ENCODE data around the gene DIO2.

The DIO2 gene

DNA sequence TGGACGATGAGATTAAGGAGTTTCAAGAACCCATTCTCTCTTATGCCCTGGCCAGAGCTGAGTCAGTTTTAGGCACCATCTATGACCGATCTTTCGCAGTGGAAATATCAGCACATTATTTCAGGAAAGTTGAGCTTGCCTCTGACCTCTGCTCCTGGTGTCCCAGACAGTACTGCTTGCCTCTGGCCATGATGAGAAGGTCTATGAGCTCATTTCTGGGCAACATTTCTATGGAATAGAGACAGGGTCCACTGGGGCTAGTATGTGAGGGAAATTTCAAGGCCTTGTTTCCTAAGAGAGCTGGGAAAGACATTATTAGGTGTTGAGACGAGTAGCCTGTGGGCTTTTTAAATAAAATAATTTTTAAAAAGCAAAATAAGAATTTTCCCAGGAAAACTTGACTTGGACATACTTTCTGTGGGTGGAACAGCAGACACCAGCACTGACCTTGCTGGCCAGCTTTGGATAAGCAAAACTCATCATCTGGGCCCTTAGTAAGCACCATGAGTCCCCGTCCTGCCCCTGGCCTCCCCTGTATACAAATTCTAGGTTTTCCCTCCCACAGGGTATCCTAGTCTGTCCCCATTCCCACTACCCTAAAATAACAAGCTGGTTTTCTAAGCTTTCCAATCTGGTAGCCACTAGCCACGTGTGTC lies 43.4 kb downstream of the DIO2 start:
- no peak for DNase-seq

DNA sequence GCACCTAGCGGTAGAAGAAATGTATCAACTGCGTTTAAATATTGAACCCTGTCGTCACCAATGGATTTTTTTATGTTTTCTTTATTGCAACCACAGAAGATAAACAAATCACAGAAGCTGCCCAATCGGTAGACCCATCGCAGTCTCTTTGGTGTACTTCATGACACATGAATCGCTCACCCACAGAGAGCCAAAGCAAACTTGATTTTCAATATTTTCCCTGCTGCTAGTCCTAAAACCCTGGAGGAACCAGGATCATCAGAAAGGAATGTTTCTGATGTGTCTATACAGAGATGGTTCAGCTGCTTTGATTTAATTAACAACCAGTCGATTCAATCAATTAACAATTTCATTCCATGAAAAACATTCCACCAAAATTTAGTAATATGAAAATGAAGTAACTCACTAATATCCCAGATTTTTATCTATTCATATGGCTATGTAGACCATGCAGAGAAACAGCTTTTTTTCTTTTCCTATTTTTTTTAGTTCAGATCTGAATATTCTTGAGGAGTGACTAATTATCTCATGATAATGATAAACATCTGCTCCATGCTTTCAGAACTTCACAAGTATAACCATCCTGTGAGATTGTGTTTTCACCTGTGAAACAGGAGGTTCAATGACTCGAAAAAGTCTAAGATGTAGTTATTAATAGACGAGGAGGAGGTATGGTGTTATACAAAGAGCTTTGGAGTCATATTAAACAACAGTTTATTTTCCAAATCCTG lies 46.1 kb downstream of the DIO2 start:
- DNase-seq: no peak

DNA sequence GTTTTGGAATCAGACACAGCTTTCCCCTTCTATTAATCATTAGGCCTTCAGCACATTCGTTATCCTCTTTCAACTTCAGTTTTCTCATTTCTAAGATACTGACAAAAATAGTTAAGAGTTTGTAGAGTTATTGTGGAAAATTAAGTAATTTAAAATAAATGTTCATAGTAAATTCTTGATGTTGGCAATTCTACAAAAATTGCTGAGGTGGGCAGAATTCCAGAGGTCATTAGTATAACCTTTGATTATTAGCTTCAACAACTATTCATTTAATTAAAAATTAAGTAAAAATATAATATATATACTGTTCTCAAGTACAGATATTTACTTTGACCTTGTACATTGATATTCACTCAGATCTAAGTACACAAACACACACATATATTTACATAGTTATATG lies 58.5 kb downstream of the DIO2 start:
- DNase-seq: no peak

DNA sequence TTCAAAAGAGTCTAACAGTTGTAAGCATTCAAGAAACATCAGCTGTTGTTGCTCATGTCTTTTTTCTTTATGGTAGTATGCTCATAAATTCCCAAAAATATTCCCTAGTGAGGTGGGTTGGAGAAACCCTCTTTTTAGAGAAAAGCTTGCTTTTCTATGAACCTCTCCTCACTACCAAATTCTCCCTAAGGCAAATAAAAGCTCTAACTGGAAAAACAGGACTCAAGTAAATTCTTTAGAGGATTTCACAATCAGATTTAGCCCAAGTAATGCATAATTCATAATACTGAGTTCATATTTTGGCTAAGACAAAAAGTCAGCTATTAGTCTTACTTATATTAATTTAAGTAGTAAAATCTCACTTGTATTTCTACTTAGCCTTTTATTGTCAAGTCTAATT lies 59.1 kb downstream of the DIO2 start:
- DNase-seq: no peak

DNA sequence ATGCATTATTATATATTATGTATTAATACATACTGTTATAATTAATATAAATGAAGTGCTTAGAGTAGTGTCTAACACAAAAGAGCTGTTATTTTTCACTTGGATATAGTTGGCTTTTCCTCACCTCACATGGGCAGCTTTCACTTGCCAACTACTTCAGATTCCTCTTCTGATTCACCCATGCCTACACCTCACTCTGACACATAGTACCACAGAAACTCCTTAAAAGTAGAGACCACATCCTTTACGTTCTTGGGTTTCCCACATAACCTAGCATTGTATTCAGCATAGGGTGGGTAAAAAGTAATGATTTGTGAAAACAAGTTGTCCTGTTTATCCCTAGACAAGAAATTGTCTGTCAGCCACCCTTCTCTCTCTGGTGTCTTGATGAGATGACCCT lies 61.0 kb downstream of the DIO2 start:
- DNase-seq: no peak

All from NCI-H1930 (cell line).